ENCODE results near the gene PSG7.

DNA sequence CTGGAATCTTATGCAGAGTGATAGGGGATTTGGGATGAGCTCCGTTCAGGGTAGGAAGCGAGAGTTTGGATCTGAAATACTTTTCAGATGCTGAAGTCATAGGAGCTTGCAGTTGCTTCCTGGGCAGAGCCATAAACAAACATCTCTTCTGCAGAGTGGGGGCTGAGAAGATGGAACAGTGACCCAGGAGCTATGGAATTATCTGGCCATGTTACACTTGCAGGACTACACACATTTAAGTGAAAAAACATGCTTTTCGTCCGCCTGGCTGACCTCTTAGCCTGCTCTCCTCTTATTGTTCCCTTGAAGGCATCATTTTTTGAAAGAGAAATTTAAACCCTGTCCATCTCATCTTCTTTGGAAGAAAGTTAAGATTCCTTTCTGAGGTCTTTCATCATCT is 48.6 kb upstream of the PSG7 start:
- TF ChIP-seq EZH2 (IDR thresholded peaks at IDR 0.05; ENCODE audit: low read depth) = no peak
- TF ChIP-seq, protein P1, sequence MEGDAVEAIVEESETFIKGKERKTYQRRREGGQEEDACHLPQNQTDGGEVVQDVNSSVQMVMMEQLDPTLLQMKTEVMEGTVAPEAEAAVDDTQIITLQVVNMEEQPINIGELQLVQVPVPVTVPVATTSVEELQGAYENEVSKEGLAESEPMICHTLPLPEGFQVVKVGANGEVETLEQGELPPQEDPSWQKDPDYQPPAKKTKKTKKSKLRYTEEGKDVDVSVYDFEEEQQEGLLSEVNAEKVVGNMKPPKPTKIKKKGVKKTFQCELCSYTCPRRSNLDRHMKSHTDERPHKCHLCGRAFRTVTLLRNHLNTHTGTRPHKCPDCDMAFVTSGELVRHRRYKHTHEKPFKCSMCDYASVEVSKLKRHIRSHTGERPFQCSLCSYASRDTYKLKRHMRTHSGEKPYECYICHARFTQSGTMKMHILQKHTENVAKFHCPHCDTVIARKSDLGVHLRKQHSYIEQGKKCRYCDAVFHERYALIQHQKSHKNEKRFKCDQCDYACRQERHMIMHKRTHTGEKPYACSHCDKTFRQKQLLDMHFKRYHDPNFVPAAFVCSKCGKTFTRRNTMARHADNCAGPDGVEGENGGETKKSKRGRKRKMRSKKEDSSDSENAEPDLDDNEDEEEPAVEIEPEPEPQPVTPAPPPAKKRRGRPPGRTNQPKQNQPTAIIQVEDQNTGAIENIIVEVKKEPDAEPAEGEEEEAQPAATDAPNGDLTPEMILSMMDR (conservative IDR thresholded peaks at IDR 0.05) = no peak
